SU-DHL-6 (cell line): ENCODE measurements around the gene SAMD11.

ENCODE experiments used
- EZH2phosphoT487 ChIP-seq: fragments of 200-600 bp; sonication (generic), shearing (Covaris generic); conservative IDR thresholded peaks from 2 replicates; pipeline ENCODE4 v1.6.1; 2018; ENCODE audit warnings: mild to moderate bottlenecking, antibody characterized with exemption, low read length, moderate library complexity, mixed read lengths
- TF ChIP-seq, protein P1 (sequence below): fragments of 200-600 bp; sonication (generic); IDR thresholded peaks from one replicate; pipeline ENCODE4 v1.5.1; 2017; ENCODE audit warnings: antibody characterized with exemption, mild to moderate bottlenecking, low read length, moderate library complexity; ENCODE audit not compliant: insufficient read depth, poor library complexity, severe bottlenecking

DNA sequence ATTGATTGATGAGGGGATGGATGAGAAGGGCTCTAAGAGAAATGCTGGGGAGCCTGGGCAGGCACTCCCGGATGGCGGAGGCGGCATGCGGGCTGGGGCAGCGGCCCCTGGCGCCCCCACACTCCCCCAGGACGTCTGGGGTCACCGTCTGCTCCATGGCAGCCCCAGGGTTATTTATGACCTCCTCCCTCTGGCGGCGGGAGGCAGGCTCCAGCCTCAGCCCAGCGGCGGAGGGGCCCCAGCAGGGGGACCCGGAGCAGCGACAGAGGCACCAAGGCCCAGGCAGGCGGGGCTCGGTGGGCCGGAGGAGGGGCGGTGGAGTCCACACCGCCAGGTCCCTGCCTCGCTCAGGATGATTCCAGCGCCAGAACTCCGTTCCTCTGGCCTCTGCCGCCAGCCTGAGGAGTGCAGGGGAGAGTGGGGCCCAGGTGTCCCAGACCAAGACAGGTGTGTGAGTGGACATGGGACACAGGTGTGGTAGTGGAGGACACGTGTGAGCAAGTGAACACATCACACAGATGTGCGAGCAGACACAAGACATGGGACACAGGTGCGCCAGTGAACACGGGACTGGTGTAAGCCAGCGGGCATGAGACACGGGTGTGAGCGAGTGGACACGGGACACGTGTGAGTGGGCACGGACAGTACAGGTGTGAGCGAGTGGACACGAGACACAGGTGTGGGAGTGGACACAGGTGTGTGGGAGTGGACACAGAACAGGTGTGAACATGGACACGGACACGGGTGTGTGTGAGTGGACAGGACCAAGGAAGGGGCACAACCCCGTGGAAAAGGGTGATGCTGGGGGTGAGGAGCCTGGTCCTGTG, 2.5 kb upstream of the SAMD11 start:
- TF ChIP-seq, protein P1, sequence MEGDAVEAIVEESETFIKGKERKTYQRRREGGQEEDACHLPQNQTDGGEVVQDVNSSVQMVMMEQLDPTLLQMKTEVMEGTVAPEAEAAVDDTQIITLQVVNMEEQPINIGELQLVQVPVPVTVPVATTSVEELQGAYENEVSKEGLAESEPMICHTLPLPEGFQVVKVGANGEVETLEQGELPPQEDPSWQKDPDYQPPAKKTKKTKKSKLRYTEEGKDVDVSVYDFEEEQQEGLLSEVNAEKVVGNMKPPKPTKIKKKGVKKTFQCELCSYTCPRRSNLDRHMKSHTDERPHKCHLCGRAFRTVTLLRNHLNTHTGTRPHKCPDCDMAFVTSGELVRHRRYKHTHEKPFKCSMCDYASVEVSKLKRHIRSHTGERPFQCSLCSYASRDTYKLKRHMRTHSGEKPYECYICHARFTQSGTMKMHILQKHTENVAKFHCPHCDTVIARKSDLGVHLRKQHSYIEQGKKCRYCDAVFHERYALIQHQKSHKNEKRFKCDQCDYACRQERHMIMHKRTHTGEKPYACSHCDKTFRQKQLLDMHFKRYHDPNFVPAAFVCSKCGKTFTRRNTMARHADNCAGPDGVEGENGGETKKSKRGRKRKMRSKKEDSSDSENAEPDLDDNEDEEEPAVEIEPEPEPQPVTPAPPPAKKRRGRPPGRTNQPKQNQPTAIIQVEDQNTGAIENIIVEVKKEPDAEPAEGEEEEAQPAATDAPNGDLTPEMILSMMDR: no peak
- TF ChIP-seq EZH2phosphoT487: no peak
